ENCODE data around the gene HOXA7. TPM values are rescaled to one million over a fixed set of nuclear protein-coding genes. Genes with fewer than 3 reads are reported as not detected.
A peak's percentile ranks its signal among the peaks of the same experiment; 100 is the strongest.

The HOXA7 gene
- total and polyA plus RNA-seq, 12 donors: 0.04 TPM; not detected in 11

- 6 to 10% methylated on average over 29 of the region's 29 CpGs for WGBS, 2 donors
- TF ChIP-seq CTCF (IDR thresholded peaks at IDR 0.05): no peak
- Histone ChIP-seq H3K4me3 (no peak overlapping the region), H3K9me3 (no peaks in the 10 kb centered on the region), H3K27me3 (peaks cover 46 to 98% (median 97%) of the 10 kb centered on the region in 7 donors), H3K4me1 (peaks cover 0 to 42% (median 22%) of the 10 kb centered on the region in 9 donors), H3K27ac (no peak overlapping the region), H3K36me3 (no peaks in the 10 kb centered on the region)
- no peak for ATAC-seq
- intact Hi-C loops (cut with DNase I): loop anchor here (5.0 to 10.0 kb wide), 11 partner anchors 379 to 899 kb away; no protein-coding TSS in a partner anchor
- no peak for DNase-seq
These were observed 41.8 kb upstream of the HOXA7 start for GRCh38 chr7:27198138-27198841.

- H3K4me3 ChIP-seq: no peak overlapping the region
- peaks cover 5 to 50% (median 28%) of the 10 kb centered on the region in 9 donors for H3K4me1 ChIP-seq
- 16 to 18% methylated on average over 18 of the region's 18 CpGs for WGBS, 2 donors
- no peak for ATAC-seq
- H3K27ac ChIP-seq: no peak overlapping the region
- peaks cover 49 to 98% (median 97%) of the 10 kb centered on the region in 7 donors for H3K27me3 ChIP-seq
- intact Hi-C loops (cut with DNase I): loop anchor here (2.0 to 10.0 kb wide), 12 partner anchors 380 to 900 kb away; no protein-coding TSS in a partner anchor
- TF ChIP-seq CTCF (IDR thresholded peaks at IDR 0.05): no peak
- H3K36me3 ChIP-seq: no peaks in the 10 kb centered on the region
- H3K9me3 ChIP-seq: no peaks in the 10 kb centered on the region
- no peak for DNase-seq
These were observed 40.9 kb upstream of the HOXA7 start for GRCh38 chr7:27197137-27198042.

- H3K27ac ChIP-seq: no peak overlapping the region
These were observed 39.9 kb upstream of the HOXA7 start for GRCh38 chr7:27196287-27196767.

More at GRCh38 chr7:27196287-27196767, 39.9 kb upstream of the HOXA7 start:
- H3K4me3 ChIP-seq: no peak overlapping the region
- peaks cover 9 to 47% (median 32%) of the 10 kb centered on the region in 9 donors for H3K4me1 ChIP-seq
- peak; percentile 37 to 88 (median 83) for TF ChIP-seq CTCF (IDR thresholded peaks at IDR 0.05)
- no peaks in the 10 kb centered on the region for H3K36me3 ChIP-seq
- peak in 4 of 8 donors; percentile 54 to 66 (median 58) for ATAC-seq
- DNase-seq: peak; percentile 82 to 83
- H3K27me3 ChIP-seq: peaks cover 55 to 98% (median 97%) of the 10 kb centered on the region in 7 donors
- WGBS, 2 donors: 3 to 4% methylated on average over 6 of the region's 6 CpGs
- H3K9me3 ChIP-seq: no peaks in the 10 kb centered on the region
- intact Hi-C loops (cut with DNase I): loop anchor here (1.0 to 10.0 kb wide), 13 partner anchors 381 to 901 kb away; no protein-coding TSS in a partner anchor

All from heart right ventricle (tissue), 16 donors.